HG03460 (cell line): Measurements from ENCODE around the gene GPR141.

Experiments
- ATAC-seq: cut with Tn5 transposase; IDR thresholded peaks from one replicate; pipeline ENCODE4 v1.9.1; 2021; ENCODE audit not compliant: unreplicated experiment

The GPR141 gene

GRCh38 chr7:37683246-37684120 is at the start of gene GPR141:
Gene GPR141, plus strand, starts transcription at chr7:37683766. Its CDS starts 56,628 bp downstream, at chr7:37740394.
- peak; percentile 90 for ATAC-seq

- ATAC-seq, result no peak
Observed at GRCh38 chr7:37635346-37635745, 48.2 kb upstream of the GPR141 start.

- ATAC-seq, result no peak
Observed at GRCh38 chr7:37642028-37642540, 41.5 kb upstream of the GPR141 start.

- no peak for ATAC-seq
Observed at GRCh38 chr7:37643876-37644275, 39.7 kb upstream of the GPR141 start.

- no peak for ATAC-seq
Observed at GRCh38 chr7:37645282-37646050, 38.1 kb upstream of the GPR141 start.

GRCh38 chr7:37656913-37657530 is 26.5 kb upstream of the GPR141 start:
- ATAC-seq, result peak; percentile 95

GRCh38 chr7:37657816-37658215 is 25.8 kb upstream of the GPR141 start:
- no peak for ATAC-seq

GRCh38 chr7:37659971-37660565 is 23.5 kb upstream of the GPR141 start:
- ATAC-seq, result no peak

- ATAC-seq, result no peak
Observed at GRCh38 chr7:37660614-37661013, 23.0 kb upstream of the GPR141 start.

GRCh38 chr7:37663693-37664092 is 19.9 kb upstream of the GPR141 start:
- ATAC-seq, result no peak

- ATAC-seq, result no peak
Observed at GRCh38 chr7:37665352-37666022, 18.1 kb upstream of the GPR141 start.

GRCh38 chr7:37666026-37666799 is 17.4 kb upstream of the GPR141 start:
- ATAC-seq, result no peak

- ATAC-seq, result no peak
Observed at GRCh38 chr7:37669818-37670217, 13.7 kb upstream of the GPR141 start.

GRCh38 chr7:37670436-37670835 is 13.1 kb upstream of the GPR141 start:
- ATAC-seq, result no peak

GRCh38 chr7:37671876-37672275 is 11.7 kb upstream of the GPR141 start:
- no peak for ATAC-seq

- no peak for ATAC-seq
Observed at GRCh38 chr7:37672926-37673325, 10.6 kb upstream of the GPR141 start.

- ATAC-seq, result no peak
Observed at GRCh38 chr7:37673523-37673922, 10.0 kb upstream of the GPR141 start.

GRCh38 chr7:37674531-37674930 is 9.0 kb upstream of the GPR141 start:
- no peak for ATAC-seq

- no peak for ATAC-seq
Observed at GRCh38 chr7:37675749-37676148, 7.8 kb upstream of the GPR141 start.

GRCh38 chr7:37684927-37685326 is 1.4 kb downstream of the GPR141 start:
- ATAC-seq, result no peak
